Fibroblast of mammary gland (primary cell): ENCODE results near the gene TNS1.

Experiments
- DNase-seq: peaks from one replicate; pipeline ENCODE4 v3.0.0-alpha.2; 2010; ENCODE audit warnings: low read depth
- H3K4me3 ChIP-seq: 2 replicates; pipeline ENCODE4 v1.5.1; 2011; ENCODE audit warnings: low read depth, mild to moderate bottlenecking, low read length, moderate library complexity; ENCODE audit not compliant: control insufficient read depth
- CTCF ChIP-seq: conservative IDR thresholded peaks from 2 replicates; pipeline ENCODE4 v1.5.1; 2011; ENCODE audit warnings: low read depth, low read length, inconsistent platforms; ENCODE audit not compliant: control insufficient read depth, insufficient read depth

The TNS1 gene

GRCh38 chr2:217959723-217960122 lies 43.1 kb downstream of the TNS1 start:
- H3K4me3 ChIP-seq: no peak overlapping the region
- TF ChIP-seq CTCF: no peak
- no peak for DNase-seq

DNA sequence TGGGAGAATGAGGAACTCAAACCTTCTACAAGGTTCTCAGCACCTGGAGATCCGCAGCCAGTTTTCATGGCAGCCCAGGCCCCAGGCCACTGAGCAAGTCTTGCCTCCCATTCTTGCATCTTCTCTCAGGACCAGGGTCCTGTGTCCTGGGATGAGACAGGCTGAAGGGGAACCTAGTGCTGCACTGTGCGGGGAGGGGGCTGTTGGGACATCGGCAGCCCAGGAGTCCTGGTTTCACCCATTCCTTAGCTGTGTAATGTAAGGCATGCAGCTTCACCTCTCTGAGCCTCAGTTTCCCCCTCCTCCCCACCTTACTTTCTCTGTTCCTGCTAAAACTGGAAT lies 43.9 kb downstream of the TNS1 start:
- no peak for TF ChIP-seq CTCF
- DNase-seq: no peak
- H3K4me3 ChIP-seq: no peak overlapping the region

DNA sequence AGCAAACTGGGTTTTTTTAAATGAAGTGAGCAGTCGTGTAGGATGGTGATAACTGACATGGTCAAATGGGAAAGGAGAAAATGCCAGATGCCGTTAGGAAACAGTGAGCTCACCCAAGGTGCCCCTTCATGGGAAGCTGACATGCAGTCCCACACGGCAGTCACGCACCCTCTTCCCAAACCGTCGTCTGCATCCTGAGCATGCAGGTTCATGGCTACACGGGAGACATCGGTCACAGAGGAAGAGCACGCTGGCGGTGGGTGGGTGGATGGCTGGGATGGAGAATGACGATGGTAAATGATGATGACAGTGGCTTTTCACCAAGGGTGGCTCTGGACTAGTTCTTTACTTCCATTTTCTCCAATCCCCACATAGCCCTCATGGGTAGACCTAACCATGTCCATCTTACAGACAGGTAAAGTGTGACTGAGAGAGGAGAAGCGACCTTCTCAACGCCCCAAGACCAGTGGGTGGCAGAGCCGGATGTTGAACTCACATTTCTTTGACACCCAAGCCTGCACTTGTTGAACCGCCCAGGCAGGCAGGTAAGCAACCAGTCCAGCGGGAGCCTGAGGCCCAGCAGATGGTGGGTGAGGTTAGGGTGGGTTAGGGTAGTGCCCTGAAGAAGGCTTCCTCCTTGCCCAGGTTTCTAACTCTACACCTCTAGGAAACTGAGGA lies 44.5 kb downstream of the TNS1 start:
- no peak for DNase-seq
- H3K4me3 ChIP-seq: no peak overlapping the region
- TF ChIP-seq CTCF: no peak

- no peak overlapping the region for H3K4me3 ChIP-seq
- DNase-seq: no peak
- TF ChIP-seq CTCF: no peak
These were observed 46.0 kb downstream of the TNS1 start for GRCh38 chr2:217956586-217957457.

- H3K4me3 ChIP-seq: no peak overlapping the region
- no peak for DNase-seq
- no peak for TF ChIP-seq CTCF
These were observed 46.8 kb downstream of the TNS1 start for GRCh38 chr2:217955881-217956493.

DNA sequence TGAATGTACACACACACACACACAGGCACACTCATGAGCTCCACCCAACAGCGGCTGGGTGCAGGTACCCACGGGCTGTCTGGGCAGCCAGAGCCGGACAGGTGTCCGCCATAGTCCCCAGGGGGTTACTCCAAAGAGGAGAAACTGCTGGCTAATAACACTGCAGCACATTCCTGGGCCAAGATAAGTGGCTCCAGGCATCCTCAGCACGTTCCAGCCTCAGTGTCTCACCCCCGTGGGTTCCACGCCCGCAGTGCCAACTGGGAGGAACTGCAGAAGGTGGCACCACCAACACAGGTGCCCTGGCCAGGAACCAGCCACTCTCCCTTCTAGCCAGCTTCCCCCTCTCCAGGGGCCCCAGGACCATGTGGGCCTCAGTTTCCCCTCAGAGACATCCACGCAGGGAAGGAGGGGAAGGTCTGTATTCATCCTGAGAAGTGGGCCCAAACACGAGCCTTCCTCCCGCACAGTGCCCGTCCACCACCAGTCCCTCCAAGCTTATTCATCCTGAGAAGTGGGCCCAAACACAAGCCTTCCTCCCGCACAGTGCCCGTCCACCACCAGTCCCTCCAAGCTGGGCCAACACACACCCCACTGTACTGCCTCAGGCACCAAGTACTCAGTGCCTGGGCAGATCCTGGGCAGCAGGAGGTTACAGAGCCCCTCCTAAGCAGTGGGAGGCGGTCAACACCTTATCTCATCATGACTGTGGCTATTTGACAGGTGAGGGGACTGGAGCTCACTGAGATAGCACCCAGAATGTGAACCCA lies 47.6 kb downstream of the TNS1 start:
- DNase-seq: no peak
- no peak overlapping the region for H3K4me3 ChIP-seq
- no peak for TF ChIP-seq CTCF
